ENCODE results near the gene FAM222B. TPM values are rescaled to one million over a fixed set of nuclear protein-coding genes. Genes with fewer than 3 reads are reported as not detected.
A peak's percentile ranks its signal among the peaks of the same experiment; 100 is the strongest.

Gene FAM222B
- total RNA-seq, 2 donors from 2014 or later = 15.7 to 18.8 TPM

- intact Hi-C loops (cut with DNase I) = no loop called here
- DNase-seq (no peak), ATAC-seq (no peak)
Observed at GRCh38 chr17:28875848-28876550, 33.4 kb upstream of the FAM222B start.

- DNase-seq = no peak
- intact Hi-C loops (cut with DNase I) = no loop called here
- no peak for ATAC-seq
Observed at GRCh38 chr17:28874750-28875149, 32.2 kb upstream of the FAM222B start.

GRCh38 chr17:28873839-28874238, 31.2 kb upstream of the FAM222B start:
- DNase-seq = no peak

GRCh38 chr17:28871056-28871579, 28.5 kb upstream of the FAM222B start:
- ATAC-seq = no peak
- intact Hi-C loops (cut with DNase I) = no loop called here
- DNase-seq = no peak

More at GRCh38 chr17:28873839-28874238, 31.2 kb upstream of the FAM222B start:
- ATAC-seq = no peak
- intact Hi-C loops (cut with DNase I) = no loop called here

- ATAC-seq = no peak
- intact Hi-C loops (cut with DNase I) = no loop called here
- DNase-seq = no peak
Observed at GRCh38 chr17:28867276-28867675, 24.7 kb upstream of the FAM222B start.

GRCh38 chr17:28865946-28866752, 23.6 kb upstream of the FAM222B start:
- no peak for ATAC-seq
- intact Hi-C loops (cut with DNase I) = no loop called here

GRCh38 chr17:28864991-28865849, 22.6 kb upstream of the FAM222B start:
- intact Hi-C loops (cut with DNase I) = no loop called here
- DNase-seq (peak; percentile 71), ATAC-seq (peak in 1 of 2 donors; percentile 82)

More at GRCh38 chr17:28865946-28866752, 23.6 kb upstream of the FAM222B start:
- no peak for DNase-seq

- intact Hi-C loops (cut with DNase I) = no loop called here
- DNase-seq (no peak), ATAC-seq (no peak)
Observed at GRCh38 chr17:28863953-28864352, 21.4 kb upstream of the FAM222B start.

GRCh38 chr17:28862561-28862960, 20.0 kb upstream of the FAM222B start:
- intact Hi-C loops (cut with DNase I) = no loop called here
- DNase-seq = no peak
- ATAC-seq = no peak

- intact Hi-C loops (cut with DNase I) = no loop called here
- DNase-seq = no peak
- no peak for ATAC-seq
Observed at GRCh38 chr17:28861393-28862203, 19.0 kb upstream of the FAM222B start.

GRCh38 chr17:28860363-28860808, 17.8 kb upstream of the FAM222B start:
- intact Hi-C loops (cut with DNase I) = no loop called here
- no peak for DNase-seq
- no peak for ATAC-seq

- DNase-seq = no peak
- ATAC-seq = no peak
- intact Hi-C loops (cut with DNase I) = no loop called here
Observed at GRCh38 chr17:28858801-28859355, 16.3 kb upstream of the FAM222B start.

- DNase-seq = peak; percentile 1
- intact Hi-C loops (cut with DNase I) = no loop called here
- no peak for ATAC-seq
Observed at GRCh38 chr17:28857905-28858800, 15.6 kb upstream of the FAM222B start.

- peak; percentile 3 for DNase-seq
- intact Hi-C loops (cut with DNase I) = no loop called here
- no peak for ATAC-seq
Observed at GRCh38 chr17:28856028-28856574, 13.5 kb upstream of the FAM222B start.

GRCh38 chr17:28855336-28855679, 12.7 kb upstream of the FAM222B start:
- no peak for DNase-seq
- intact Hi-C loops (cut with DNase I) = no loop called here
- no peak for ATAC-seq

GRCh38 chr17:28854457-28855335, 12.1 kb upstream of the FAM222B start, which contains the start of gene ERAL1:
Gene ERAL1, plus strand, starts transcription at chr17:28855016. Its CDS starts 19 bp downstream, at chr17:28855035.
- DNase-seq = peak; percentile 88
- peak; percentile 99 to 100 for ATAC-seq
- intact Hi-C loops (cut with DNase I) = no loop called here
